HG02938 (cell line): ENCODE data around the gene ZNF587B.
"Not testable (repeated sequence)": the region's sequence is repeated elsewhere in the genome, so short reads cannot be mapped to it uniquely, and the experiment has no call there.

ENCODE experiments used
- ATAC-seq: cut with Tn5 transposase; IDR thresholded peaks from one replicate; pipeline ENCODE4 v1.9.1; 2021; ENCODE audit warnings: mild to moderate bottlenecking, moderate library complexity; ENCODE audit not compliant: unreplicated experiment

Gene ZNF587B

DNA sequence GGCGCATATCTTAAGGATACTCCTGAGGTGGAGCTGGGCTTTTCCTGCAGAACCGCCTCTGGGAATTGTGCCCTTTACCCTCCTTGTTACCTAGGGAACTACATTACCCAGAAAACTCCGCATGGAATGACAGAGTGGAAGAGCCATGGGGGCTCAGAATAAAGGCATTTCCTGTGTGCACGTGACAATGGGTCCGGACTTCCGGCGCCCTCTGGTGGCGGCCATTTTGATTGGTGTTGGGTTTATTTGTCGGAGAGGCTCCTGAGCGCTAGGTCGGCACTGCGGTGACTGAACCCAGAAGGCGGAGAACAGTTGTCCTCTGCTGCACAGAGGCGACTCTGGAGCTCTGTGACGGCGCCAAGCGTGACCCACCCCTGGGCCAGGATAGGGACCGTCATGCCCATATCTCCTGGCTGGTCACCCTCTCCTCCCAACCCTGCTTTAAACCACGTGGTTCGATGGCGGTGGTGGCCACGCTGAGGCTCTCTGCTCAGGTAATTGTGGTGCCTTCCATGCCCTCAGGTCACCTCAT lies at the start of gene ZNF587B:
Gene ZNF587B (plus strand): TSS at position 229 of the 532 bp plus-strand sequence. CDS start 230 bp downstream, at position 459.
- ATAC-seq, result no peak

DNA sequence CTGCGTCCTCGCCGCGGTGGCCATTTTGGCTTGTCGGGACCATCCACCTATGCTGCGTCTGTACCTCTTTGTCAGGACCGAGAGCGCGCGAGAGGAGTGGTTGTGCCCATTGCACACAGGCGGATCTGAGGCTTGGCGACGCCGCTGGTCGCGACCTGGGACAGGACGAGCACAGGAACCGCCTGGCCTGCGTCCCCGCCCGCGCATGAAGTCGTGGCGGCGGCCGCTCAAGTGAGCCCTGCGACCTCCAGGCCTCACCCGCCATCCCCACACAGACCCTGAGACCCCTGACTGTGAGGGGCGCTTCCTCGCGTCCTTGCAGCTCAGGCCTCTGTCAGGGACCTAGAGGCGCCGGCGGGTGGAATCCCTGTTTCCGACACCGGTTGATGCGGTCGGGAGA lies 43.8 kb upstream of the ZNF587B start:
- ATAC-seq, result no peak

DNA sequence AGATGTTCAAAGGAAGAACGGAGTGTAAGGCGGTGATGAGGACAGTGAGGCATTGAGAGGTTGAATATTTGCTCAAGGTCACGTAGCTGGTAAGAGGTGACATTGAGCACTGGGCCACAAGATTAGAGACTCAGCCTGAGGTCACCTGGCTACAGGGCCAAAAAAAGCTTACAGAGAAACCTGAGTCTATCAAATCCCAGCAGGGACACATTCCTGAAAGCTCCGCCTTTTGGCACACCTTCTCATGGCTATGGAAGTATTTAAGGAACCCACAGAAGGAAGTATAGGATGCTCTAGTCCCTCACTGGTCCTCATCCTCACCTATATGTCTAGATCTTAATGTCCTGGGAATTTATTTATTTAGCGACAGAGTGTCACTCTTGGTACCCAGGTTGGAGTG lies 43.2 kb upstream of the ZNF587B start:
- no peak for ATAC-seq

DNA sequence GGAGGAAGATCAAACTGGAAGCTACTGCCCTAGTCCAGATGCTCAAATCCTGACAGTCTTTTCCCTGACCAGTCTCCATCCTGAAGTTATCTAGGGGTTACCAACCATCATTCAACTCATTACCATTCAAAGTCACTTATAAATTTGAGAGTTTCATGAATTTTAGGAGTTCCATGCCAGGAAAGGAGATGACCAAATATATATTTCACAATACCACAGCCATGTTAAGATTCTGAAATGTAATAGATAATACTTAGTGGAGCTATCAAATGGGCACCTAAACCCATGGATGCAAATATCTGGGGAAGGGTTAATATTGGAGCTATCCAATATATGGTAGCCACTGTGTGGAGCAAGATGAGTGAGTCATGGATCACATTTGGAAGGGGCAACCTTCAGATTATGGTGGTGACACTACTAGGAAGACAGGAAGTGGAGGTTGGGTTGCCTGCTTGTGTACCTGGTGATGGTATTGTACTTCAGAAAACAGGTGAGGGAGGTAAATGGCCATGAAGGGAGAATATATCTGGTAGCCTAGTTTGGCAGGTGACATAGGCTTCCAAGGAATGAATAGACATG lies 41.9 kb upstream of the ZNF587B start:
- ATAC-seq, result no peak

DNA sequence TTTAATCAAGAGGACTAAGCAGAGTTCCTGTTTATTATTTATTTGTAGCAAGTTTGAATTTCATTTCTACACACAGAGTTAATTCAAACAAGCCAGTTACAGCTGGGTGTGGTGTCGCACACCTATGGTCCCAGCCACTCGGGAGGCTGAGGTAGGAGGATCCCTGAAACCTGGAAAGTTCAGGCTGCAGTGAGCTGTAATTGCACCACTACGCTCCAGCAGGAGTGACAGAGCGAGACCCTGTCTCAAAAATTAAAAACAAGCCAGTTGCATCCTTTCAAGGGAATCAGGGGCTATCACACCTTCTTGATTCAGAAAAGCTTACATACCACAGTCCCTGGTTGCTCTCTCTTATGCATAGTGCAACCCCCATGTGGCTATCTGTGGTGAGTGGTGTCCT lies 40.8 kb upstream of the ZNF587B start:
- no peak for ATAC-seq

DNA sequence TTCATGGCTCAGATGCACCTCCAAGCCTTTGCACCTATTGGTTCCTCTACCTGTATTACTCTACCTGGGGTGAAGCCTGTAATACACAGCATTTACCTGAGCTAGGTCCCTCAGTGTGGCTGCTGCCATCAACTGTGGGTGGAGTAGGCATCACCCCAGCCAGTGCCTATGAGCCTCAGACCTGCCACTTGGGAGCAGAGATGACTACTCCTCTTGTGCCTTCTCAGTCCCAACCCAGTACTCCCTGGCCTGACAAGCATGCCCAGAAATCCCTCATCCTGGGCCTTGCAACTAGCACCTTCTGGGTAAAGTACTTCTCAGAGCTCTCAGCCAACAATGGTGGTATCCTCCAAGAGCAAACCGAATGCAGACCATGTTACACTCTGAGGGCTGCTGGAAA lies 33.5 kb upstream of the ZNF587B start:
- not testable (repeated sequence) for ATAC-seq

DNA sequence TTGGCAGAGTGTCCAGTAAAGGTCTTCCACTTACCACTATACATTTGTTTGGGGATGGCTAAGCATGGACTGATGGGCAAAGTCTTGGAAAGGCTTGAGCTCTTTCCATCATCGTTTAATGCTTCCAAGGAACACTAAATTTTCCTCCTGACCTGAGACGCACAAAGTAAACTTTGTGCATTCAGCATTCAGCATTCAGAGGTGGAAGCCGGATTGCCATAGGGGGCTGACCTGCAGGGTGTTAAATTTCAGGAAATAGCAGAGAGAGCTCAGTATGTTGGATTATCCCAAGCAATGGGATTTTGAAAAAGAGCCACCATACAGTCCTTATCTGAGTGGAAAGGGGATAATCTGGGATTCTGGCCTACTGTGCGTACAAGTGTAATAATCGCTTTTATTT lies 29.4 kb upstream of the ZNF587B start:
- ATAC-seq, result no peak

DNA sequence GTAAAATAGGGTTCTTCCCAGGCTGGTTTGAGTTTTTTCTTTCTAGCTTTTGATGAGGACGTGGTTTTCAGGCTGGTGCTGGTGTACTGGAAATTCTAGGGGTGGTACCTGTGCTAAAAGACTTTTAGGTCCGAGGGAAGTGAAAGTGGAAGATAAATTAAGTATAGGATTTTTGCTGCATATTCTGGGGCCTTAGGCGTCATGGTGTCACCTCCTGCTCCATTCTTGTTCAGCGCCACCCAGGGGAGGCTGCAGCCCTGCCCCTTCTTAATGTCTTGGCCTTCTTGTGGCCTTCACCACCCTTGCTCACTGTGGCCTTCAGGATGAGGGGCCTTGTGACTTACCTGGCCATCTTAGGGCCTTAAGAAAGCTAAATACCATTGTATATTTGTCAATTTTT lies 27.8 kb upstream of the ZNF587B start:
- ATAC-seq, result no peak

DNA sequence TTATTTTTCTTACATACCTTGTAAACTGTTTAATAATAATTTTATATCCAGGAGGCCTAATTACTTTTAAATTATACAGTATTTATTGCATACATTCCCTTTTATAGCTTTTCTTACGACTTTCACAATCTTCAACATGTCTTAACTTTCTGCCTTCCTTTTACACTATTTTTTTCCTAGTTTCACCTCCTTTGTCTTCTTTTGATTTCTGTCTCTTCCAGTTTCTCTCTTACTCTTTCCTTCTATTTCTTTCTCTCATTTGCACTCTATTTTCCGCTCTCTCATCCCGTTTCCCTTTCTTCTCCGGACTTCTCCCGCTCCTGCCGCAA lies 26.9 kb upstream of the ZNF587B start:
- no peak for ATAC-seq

DNA sequence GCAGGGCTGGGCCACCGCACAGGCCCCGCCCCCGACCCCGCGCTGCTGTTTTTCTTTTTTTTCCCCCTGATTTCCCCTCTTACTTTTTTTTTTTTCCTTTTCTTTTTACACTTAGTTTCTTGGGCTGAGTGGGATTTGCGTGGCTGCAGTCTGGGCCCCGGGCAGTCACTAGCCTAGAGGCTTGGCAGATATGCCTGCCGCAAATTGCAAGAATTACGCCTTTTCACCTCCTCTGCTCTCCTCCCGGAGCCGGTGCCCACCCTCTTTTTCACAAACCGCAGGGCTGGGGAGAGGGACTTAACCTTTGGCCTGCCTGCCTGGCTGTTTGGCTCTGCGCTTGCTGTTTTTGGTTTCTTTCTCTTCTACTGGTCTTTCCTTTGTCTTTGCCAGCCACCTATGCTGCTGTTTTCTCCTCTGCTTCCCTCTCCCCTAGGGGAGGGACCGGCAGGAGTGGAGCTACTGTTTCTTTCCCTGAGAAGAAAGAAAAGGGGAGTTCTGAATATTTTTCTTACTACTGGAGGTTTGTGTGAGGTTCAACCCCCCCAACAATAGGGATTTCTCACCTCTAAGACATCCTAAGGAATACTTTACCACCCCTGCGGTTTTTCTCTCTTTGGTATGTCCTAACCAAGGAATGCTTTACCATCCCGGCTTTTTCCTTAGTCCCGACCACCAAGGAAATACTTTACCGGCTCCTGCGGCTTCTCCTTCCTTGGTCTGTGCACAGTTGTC lies 26.3 kb upstream of the ZNF587B start:
- no peak for ATAC-seq

DNA sequence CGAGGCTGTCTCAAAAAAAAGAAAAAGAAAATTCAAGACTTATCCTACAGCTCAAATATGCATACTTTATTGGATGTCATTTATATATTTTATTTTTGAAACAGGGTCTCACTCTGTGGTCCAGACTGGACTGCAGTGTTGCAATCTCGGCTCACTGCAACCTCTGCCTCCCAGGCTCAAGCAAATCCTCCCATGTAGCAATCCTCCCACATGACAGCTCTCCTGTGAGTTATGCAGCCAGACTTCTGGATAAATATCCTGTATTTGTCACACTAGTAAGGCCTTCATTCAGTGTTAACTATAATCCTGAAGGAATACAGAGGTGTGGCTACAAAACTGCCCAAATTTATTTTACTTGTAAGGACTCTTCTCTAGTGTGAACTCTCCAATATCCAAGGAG lies 22.6 kb upstream of the ZNF587B start:
- no peak for ATAC-seq

DNA sequence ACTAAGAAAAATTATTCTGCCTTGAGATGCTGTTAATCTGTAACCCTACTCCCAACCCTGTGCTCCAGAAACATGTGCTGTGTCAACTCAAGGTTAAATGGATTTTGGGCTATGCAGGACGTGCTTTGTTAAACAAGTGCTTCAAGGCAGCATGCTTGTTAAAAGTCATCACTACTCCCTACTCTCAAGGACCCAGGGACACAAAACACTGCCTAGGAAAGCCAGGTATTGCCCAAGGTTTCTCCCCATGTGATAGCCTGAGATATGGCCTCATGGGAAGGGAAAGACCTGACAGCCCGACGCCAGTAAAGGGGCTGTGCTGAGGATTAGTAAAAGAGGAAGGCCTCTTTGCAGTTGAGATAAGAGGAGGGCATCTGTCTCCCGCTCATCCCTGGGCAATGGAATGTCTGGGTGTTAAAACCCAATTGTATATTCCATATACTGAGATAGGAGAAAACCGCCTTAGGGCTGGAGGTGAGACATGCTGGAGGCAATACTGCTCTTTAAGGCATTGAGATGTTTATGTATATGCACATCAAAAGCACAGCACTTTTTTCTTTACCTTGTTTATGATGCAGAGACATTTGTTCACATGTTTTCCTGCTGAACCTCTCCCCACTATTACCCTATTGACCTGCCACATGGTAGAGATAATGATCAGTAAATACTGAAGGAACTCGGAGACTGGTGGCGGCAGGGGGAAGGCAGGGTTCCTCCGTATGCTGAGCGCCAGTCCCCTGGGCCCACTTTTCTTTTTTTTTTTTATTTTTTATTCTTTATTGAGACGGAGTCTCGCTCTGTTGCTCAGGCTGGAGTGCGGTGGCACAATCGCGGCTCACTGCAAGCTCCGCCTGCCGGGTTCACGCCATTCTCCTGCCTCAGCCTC lies 19.4 kb upstream of the ZNF587B start:
- not testable (repeated sequence) for ATAC-seq

DNA sequence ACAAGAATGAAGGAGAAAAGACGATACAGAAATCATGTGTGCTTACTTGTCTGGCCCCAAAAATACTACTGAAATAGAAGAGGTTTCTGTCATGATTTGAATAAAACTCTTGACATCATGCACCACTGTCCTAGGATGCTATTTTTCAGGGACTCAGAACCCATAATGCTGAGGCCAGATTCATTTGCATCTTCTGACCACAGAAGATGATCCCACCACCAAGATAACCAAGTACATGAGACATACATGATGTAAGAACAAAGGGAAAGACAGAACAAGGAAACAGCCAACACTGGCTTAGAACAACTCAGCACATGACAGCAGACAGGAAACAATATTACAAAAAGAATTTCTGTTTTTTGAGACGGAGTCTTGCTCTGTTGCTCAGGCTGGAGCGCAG lies 17.9 kb upstream of the ZNF587B start:
- no peak for ATAC-seq

DNA sequence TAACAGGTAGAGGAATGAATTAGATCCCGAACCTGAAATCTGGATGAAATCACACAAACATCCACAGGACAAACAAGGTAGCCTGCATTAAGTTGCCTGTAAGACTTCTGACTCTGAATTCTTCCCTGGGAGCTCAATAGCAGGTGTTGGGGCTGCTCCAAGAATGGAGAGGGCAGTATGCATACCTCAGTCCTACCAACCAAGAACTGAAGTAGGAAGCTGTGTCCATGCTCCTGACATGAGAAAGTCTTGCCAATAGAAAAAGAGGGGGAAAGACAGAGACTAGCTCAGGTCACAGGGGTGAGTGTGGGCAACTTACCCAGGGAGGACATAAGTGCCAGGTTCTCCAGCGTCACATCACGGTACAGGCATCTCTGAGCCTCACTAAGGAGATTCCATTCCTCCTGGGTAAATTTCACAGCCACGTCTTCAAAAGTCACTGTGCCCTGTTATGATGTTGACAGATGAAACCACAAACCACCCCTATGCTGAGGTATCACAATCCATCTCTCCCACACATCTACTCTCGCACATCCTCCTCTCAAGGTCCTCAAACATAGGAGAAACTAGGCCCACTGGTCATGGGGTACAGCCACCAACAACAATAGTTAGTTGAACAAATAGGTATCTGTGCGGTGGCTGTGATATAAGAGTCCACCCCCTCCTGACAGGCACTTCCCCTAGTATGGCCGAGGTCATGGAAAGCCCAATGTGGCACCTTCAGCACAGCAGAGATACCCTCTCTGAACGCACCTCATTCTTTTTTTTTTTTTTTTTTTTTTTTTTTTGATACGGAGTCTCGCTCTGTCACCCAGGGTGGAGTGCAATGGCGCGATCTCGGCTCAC lies 16.9 kb upstream of the ZNF587B start:
- ATAC-seq, result not testable (repeated sequence)

DNA sequence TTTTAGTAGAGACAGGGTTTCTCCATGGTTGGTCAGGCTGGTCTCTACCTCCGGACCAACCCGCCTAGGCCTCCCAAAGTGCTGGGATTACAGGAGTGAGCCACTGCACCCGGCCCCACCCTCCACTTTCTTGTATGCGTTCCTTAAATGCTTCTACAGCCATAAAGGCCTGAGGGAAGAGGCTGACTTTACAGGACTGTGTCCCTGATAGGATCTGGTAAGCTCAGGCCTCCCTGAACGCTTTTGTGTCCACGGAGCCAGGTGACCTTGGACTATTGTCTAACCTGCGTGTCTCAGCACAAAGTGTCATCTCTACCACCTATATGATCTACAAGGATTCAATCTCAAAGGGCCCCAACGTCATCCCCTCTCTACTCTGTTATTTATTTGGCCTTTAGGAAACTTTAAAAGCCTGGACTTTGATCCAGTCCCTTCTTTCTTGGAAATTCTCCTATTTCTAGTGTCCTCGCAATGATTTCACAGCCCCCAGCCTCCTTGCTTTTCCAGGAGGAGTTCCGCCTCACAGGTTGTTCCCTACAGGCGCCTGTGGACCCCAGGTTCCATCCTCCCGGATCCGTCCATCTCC lies 16.1 kb upstream of the ZNF587B start:
- ATAC-seq, result no peak

DNA sequence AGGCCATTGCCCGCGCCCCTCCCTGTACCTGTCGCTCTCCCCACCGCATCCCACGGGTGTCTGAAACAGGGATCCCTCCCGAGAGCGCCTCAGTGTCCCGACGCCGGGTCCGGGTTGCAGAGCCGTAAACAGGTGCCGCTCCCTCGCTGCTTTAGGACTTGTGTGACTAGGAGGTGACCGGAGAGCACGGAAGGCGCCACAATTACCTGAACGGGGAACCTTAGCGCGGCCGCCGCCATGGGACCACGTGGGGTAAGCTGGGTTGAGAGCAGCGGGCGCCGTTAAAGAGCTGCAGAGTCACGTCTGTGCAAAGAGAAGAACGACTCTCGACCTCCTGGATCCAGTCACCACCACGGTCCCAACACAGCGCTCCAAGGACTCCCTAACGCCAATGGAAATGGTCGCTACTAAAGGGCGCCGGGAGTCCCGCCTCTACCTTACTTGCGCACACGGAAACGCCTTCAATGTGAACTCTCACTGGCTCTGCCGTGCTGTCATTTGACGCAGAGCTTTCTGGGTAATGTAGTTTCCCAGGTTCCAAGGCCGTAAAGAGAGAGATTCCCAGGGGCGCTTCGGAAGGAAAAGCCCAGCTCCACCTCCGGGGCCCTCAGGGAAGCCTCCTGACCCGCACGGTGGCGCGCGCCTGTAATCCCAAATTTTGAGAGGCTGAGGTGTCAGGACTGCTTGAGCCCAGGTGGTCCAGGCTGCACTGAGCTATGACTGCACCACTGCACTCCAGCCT lies 15.4 kb upstream of the ZNF587B start, which contains the start of gene ZNF552:
Gene ZNF552 (minus strand): TSS at position 409 of the 742 bp plus-strand sequence. CDS start 170 bp downstream, at position 239.
- ATAC-seq, result peak; percentile 62

DNA sequence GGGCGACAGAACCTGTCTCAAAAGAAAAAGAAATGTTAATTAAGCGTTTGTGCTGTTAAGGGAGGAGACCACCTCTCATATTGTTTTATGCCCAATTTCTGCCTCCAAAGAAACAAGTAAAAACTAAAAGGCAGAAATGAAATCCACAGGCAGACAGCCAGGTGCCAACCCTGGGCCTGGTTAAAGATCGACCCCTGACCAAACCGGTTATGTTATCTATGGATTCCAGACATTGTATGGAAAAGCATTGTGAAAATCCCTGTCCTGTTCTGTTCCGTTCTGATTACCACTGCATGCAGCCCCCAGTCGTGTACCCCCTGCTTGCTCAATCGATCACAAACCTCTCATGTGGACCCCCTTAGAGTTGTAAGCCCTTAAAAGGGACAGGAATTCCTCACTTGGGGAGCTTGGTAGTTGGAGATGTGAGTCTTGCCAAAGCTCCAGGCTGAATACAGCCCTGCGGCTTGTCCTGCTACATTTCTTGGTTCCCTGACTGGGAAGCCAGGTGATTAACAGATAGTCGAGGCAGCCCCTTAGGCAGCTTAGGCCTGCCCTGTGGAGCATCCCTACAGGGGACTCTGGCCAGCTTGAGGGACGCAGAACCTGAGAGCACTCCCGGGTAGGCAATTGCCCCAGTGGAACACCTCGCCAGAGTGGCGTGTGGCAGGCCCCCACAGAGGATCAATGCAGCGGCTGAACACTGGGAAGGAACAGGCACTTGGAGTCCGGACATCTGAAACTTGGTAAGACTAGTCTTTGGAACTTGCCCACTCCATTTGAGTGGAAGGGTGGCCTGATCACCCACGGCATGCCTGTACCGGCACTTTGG lies 14.6 kb upstream of the ZNF587B start:
- no peak for ATAC-seq

DNA sequence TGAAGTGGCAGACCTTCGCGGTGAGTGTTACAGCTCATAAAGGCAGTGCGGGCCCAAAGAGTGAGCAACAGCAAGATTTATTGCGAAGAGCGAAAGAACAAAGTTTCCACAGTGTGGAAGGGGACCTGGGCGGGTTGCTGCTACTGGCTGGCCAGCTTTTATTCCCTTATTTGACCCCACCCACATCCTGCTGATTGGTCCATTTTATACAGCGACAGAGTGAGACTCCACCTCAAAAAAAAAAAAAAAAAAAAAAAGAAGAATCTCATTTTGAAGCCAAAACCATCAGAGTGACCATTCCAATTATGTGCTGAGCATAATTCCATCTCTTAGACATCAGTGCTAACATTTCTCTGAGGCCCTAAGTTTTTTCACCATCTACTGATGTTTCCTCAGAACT lies 13.4 kb upstream of the ZNF587B start:
- no peak for ATAC-seq

DNA sequence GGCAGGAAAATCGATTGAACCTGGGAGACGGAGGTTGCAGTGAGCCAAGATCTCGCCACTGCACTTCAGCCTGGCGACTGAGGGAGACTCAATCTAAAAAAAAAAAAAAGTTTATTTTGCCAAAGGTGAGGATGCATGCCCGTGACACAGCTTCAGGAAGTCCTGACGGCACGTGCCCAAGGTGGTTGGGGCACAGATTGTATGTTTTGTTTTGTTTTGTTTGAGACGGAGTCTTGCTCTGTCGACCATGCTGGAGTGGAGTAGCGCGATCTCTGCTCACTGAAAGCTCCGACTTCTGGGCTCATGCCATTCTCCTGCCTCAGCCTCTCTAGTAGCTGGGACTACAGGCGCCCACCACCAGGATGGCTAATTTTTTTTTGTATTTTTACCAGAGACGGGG lies 12.1 kb upstream of the ZNF587B start:
- no peak for ATAC-seq
